8988T (cell line): ENCODE measurements around the gene DENND4B.
"Not testable (repeated sequence)": the region's sequence is repeated elsewhere in the genome, so short reads cannot be mapped to it uniquely, and the experiment has no call there.

Experiments
- DNase-seq: peaks from one replicate; pipeline ENCODE4 v3.0.0; 2011

Gene DENND4B, protein sequence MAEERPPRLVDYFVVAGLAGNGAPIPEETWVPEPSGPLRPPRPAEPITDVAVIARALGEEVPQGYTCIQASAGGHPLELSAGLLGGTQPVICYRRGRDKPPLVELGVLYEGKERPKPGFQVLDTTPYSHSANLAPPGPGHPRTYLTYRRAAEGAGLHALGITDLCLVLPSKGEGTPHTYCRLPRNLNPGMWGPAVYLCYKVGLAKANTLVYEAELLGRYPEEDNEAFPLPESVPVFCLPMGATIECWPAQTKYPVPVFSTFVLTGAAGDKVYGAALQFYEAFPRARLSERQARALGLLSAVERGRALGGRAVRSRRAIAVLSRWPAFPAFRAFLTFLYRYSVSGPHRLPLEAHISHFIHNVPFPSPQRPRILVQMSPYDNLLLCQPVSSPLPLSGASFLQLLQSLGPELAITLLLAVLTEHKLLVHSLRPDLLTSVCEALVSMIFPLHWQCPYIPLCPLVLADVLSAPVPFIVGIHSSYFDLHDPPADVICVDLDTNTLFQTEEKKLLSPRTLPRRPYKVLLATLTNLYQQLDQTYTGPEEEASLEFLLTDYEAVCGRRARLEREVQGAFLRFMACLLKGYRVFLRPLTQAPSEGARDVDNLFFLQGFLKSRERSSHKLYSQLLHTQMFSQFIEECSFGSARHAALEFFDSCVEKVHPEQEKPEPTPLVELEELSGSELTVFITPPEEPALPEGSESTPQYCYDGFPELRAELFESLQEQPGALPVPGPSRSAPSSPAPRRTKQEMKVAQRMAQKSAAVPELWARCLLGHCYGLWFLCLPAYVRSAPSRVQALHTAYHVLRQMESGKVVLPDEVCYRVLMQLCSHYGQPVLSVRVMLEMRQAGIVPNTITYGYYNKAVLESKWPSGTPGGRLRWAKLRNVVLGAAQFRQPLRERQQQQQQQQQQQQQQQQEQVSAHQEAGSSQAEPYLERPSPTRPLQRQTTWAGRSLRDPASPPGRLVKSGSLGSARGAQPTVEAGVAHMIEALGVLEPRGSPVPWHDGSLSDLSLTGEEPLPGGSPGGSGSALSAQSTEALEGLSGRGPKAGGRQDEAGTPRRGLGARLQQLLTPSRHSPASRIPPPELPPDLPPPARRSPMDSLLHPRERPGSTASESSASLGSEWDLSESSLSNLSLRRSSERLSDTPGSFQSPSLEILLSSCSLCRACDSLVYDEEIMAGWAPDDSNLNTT (N-terminal part only)

GRCh38 chr1:153946622-153947241 is at the start of gene DENND4B:
DENND4B (minus strand) TSS chr1:153946718; CDS start chr1:153944374, 2,344 bp downstream.
- DNase-seq: peak; percentile 99

- DNase-seq: no peak
These were observed 49.1 kb upstream of the DENND4B start for GRCh38 chr1:153995640-153996039.

- no peak for DNase-seq
These were observed 48.7 kb upstream of the DENND4B start for GRCh38 chr1:153995202-153995601.

DNA sequence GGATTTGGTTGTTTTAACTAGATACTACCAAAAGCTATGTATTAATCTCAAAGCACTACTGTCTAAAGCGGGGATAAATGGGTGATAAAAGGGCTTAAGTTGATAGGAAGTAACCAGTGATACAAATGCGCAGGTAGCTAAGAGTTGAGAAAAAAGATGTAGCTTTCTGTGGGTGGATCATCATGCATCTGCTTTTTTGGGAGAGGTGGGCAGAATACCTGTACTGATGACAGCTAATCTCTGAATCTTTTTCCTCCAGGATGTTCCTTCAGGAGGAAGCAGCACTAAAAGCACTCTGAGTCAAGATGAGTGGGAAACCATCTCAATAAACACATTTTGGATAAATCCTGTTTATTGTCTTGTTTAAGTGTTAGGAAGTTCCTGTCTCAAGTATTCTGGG is 45.3 kb upstream of the DENND4B start:
- DNase-seq: no peak

DNA sequence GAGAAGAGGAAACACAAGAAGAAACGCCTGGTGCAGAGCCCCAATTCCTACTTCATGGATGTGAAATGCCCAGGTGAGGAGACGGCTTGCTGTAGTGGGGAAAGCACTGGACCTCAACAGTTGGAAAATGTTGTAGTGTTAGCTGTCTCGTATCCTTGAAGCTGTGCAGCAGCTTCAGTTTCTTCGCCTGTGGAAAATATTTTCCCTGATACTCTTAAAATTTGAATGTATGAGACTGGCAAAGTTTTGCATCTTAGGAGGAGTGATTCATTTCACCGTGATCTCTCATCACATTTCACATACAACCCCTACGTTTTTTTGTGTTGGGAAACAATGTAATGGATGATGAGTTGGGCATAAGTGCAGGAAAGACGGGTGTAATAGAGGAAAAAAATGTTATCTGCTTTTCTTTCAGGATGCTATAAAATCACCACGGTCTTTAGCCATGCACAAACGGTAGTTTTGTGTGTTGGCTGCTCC is 44.7 kb upstream of the DENND4B start:
- DNase-seq: no peak

DNA sequence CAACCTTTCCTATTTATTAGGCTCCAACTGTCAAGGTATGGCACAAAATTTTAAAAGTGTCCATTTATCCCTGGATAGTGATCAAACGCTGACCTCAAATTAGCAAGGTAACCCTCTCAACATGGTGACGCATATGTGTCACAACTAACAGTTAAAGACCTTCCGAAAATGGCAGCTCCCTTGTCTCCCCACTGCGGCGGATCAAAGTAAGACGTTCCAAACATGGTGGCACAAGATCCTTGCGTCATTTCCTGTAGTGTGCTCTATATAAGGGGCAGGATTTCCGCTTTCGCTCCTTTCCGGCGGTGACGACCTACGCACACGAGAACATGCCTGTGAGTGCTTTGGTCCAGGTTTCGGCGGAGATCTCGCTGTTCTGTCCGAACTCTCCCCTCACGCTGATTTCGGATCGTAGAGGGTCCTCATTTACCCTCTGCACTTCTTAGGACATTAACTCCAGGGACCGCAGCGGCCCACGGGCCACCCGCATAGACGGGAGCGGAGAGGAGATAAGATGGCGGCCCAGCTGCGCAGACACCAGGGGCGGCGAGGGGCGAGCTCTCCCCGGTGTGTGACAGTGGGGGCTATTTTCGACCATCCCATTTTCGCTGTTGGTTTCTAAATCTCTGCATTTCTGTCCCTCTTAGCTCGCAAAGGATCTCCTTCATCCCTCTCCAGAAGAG is 44.1 kb upstream of the DENND4B start, which contains the start of gene RPS27:
TSS of gene RPS27 (plus strand) at position 295 of the 683 bp plus-strand sequence. CDS start at position 330, 35 bp downstream.
- peak; percentile 77 for DNase-seq

DNA sequence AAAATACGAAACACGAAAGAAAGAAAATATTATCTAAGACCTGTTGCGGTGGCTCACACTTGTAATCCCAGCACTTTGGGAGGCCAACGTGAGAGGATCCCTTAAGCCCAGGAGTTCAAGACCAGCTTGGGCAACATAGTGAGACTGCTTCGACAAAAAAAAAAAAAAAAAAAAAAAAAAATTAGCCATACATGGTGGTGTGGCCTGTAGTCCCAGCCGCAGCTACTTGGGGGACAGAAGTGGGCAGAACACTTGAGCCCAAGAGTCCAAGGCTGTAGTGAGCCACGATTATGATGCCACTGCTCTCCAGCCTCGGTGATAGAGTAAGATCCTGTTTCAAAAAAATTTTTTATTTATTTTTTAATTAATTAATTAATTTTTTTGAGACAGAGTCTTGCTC is 41.1 kb upstream of the DENND4B start:
- DNase-seq: no peak

GRCh38 chr1:153985941-153986761 is 39.6 kb upstream of the DENND4B start, which contains the start of gene RAB13:
RAB13 (minus strand) TSS chr1:153986339; CDS start chr1:153986236, 103 bp downstream.
- peak; percentile 70 for DNase-seq

DNA sequence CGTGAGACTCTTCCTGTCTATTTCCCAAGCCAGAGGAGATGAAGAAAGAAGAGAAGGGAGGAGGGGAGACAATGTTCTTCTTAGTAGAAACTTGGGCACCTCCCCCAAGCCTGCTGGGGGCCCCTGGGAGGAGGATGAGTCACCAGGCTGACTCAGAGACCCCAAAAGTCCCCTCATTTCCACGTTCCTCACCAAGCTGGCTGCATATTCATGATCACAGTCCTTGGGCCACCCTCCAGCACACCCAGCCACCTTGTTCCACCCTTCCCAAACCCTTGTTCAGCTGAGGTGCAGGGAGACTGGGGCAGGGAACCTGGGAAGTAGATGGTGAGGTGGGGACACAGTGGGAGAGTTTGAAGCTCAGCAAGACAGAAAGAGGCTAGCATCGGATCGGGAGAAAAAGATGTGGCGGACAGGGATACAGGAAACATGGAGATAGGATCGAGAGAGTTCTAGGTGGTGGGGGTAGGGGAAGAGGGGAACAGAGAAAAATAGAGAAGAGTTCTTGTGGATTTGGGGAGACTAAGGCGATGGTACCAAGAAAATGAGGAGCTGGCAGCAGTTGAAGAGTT is 38.9 kb upstream of the DENND4B start:
- no peak for DNase-seq

DNA sequence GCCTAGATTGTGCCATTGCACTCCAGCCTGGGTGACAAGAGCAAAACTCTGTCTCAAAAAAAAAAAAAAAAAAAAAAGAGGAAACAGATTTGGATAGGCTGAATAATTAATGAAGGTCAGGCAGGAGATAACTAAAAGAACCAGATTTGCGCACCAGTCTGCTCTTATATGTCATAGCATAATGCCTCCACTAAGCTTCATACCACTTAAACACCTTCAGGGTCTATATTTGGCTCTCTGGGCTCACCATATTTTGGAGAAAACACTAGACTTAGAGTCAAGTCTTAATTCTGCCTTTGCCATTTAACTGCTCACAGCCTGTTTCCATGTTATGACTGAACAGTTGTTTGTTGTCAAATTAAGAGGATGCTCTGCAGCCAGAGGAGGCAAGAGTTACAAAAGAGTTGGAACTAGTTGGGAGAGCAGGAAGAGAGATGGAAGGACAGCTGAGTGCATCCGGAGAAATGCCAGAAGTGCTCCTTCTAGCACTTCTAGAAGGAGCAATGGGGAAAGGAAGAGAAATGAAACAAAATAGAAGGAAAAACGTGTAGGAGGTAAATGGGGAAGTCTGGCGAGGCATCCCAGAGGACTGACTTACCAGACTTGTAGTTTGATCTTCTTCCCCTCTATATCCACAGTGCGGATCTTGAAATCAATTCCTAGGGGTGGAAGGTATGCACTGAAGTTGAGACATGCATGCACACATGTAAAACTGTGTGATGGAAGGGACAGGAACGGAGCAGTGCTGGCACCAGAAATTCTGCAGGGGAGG is 37.8 kb upstream of the DENND4B start:
- DNase-seq: no peak

DNA sequence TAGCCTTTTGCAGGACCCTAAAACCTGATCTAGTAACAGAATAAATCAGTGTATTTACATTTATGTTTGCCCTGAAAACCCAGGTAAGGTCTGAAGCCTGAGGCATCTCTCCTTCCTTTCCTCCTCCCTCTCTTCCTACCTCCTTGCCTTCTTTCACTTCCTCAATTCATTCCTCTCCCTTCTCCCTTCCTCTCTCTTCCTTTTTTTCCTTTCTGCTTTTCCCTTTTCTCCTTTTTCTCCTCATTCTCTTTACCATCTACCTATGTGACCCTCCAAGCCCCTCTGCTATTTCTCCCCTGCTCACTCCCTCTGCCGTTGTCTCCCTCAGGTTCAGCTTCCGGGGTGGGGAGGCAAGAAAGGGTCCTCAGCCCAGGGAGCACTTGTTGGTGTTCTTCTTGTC is 35.2 kb upstream of the DENND4B start:
- DNase-seq: not testable (repeated sequence)

GRCh38 chr1:153979091-153979490 is 32.6 kb upstream of the DENND4B start:
- not testable (repeated sequence) for DNase-seq

- no peak for DNase-seq
These were observed 31.9 kb upstream of the DENND4B start for GRCh38 chr1:153978274-153978909.

GRCh38 chr1:153977250-153978240 is 31.0 kb upstream of the DENND4B start, which contains the start of gene JTB:
JTB (minus strand) TSS chr1:153977674; CDS start chr1:153977252, 422 bp downstream.
- peak; percentile 69 for DNase-seq

- no peak for DNase-seq
These were observed 30.3 kb upstream of the DENND4B start for GRCh38 chr1:153976819-153977249.

DNA sequence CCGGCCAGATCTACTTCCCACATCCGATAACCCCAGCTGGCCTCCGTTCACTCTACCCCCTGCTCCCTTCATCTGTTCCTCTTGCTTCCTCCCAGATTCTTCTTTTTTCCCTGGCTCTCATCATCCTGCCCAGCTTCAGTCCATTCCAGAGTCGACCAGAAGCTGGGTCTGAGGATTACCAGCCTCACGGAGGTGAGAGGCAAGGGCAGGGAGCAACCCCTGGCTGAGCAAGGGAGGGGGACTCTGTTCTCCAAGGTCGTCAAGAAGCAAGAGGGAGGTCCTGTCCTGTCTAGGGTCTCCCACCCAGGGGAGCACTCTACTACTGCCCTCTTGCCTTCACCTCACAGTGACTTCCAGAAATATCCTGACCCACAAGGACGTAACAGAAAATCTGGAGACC is 27.0 kb upstream of the DENND4B start:
- no peak for DNase-seq

- DNase-seq: no peak
These were observed 26.6 kb upstream of the DENND4B start for GRCh38 chr1:153973071-153973470.

GRCh38 chr1:153970346-153970745 is 23.8 kb upstream of the DENND4B start:
- no peak for DNase-seq
